ENCODE measurements around the gene IFI35.

- TF ChIP-seq, protein P1, sequence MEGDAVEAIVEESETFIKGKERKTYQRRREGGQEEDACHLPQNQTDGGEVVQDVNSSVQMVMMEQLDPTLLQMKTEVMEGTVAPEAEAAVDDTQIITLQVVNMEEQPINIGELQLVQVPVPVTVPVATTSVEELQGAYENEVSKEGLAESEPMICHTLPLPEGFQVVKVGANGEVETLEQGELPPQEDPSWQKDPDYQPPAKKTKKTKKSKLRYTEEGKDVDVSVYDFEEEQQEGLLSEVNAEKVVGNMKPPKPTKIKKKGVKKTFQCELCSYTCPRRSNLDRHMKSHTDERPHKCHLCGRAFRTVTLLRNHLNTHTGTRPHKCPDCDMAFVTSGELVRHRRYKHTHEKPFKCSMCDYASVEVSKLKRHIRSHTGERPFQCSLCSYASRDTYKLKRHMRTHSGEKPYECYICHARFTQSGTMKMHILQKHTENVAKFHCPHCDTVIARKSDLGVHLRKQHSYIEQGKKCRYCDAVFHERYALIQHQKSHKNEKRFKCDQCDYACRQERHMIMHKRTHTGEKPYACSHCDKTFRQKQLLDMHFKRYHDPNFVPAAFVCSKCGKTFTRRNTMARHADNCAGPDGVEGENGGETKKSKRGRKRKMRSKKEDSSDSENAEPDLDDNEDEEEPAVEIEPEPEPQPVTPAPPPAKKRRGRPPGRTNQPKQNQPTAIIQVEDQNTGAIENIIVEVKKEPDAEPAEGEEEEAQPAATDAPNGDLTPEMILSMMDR (IDR thresholded peaks at IDR 0.05 in 4 of 5, conservative IDR thresholded peaks at IDR 0.05 in 1 of 5): no peak
- no peak for TF ChIP-seq POLR2A (IDR thresholded peaks at IDR 0.05)
Measured at GRCh38 chr17:43014649-43015542, 8.3 kb downstream of the IFI35 start.
